Ammon's horn (tissue), 1 donor: Measurements from ENCODE around the gene ATP1A1.

Source experiments
- DNase-seq: peaks from one replicate; pipeline ENCODE4 v3.0.0-alpha.2; 2016; ENCODE audit warnings: low spot score

Gene ATP1A1

DNA sequence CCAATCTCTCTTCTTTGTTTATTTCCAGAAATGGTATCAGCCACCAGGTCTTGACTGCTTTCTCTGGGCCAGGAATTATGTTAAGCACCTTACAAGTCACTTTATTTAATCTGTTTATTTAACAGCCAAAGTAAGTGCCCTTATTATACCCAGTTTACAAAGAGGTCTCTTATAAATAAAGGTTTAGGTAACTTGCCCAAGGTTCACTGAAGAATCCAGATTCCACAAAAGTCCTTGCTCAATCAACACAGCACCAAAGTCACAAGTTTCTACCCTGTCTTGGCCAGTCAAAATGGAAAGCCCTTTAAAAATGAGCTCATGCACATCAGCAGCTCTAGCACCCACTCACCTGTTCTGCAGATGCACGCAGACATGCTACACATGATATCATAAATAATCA is 28.0 kb upstream of the ATP1A1 start:
- no peak for DNase-seq

DNA sequence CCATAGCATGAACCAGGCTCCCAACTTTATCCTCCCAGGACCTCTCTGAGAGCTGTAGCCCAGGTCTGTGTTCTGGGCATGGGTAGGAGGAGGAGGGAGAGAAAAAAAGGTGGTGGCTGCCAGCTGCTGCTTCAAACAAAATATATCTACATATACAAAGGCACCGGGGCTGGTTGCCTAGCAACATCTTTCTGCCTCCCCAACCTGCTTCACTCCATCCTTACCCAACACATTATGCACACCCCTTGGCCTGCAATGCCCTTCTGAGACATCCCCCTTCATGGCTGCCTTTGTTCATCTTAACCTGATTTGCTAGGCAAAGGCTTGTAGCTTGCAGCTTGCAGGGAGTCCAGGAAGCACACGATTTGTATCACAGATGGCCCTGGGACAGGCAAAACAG is 27.2 kb upstream of the ATP1A1 start:
- DNase-seq: peak; percentile 17

DNA sequence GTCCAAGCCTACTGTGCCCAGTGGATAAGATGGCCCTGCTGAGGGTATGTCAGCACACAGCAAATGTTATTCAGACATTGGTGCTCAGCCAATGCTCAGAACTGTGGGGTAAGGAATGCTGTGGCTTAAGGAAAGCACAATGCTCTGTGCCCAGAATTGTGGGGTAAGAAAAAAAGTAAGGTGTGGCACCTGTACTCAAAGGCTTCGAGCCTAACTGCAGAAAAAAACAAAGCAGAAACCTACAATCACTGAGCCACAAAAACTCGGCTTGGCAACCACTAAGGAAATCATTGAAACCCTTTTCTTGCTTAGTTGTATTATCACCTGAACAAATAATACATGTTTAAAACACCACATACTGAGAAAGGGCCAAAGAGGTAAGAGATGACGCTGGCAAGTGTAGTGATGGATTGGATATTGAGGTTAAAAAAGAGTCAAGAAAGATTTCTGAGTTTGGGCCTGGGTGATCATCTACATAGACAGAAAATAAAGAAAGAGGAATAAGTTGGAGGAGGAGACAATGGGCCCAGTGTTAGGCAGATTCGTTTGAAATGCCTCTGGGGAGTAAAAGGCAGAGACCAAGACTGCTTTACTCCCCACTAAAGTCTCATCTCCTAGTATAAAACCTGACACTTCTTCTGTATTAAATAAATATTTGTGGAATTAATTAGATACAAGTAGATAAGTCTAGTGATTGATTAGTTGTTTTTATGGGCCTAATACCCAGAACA is 25.9 kb upstream of the ATP1A1 start:
- no peak for DNase-seq

DNA sequence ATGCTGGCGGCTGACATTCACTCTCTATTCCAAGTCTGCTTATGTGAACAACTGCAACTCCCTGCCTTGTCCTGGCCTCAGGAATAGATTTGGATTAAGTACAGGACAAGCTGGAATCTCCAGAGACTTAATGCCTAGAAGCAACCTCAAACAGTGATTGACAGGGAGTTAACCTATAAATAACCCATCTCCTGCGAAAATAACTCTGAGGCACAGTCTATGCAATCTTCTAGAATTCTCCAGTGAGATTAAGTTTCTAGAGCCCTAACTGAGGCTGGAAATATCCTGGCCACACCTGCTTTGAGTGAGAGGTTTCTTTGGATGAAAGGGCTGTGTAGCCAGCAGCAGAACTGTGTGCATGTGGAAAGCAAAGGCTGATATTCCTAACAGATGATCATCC is 25.3 kb upstream of the ATP1A1 start:
- no peak for DNase-seq

DNA sequence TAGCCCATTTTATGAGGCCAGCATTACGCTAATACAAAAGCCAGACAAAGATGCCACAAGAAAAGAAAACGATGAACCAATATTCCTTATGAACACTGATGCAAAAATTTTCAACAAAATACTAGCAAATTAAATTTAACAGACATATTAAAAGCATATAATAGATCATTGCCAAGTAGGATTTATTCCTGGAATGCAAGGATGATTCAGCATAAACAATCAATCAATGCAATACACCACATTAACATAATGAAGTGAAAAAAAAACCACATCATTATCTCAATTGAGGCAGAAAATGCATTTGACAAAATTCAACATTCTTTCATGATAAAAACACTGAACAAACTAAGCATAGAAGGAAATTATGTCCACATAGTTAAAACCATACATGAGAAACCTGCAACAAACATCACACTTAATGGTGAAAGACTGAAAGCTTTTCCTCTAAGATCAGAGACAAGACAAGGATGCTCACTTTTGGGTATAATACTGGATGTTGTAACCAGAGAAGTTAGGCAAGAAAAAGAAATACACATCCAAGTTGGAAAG is 22.9 kb upstream of the ATP1A1 start:
- DNase-seq: no peak

DNA sequence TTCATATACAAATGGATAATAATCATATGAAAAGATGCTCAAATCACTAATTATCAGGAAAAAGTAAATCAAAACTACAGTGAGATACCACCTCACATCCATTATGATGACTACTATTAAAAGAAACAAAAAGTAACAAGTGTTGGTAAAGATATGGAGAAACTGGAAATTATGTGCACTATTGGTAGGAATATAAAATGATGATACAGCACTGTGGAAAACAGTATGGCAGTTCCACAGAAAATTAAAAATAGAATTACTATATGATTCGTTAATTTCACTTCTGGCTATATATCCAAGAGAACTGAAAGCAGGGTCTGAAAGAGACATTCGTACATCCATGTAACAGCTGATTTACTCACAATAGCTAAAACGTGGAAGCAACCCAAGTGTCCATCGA is 21.1 kb upstream of the ATP1A1 start:
- DNase-seq: no peak

DNA sequence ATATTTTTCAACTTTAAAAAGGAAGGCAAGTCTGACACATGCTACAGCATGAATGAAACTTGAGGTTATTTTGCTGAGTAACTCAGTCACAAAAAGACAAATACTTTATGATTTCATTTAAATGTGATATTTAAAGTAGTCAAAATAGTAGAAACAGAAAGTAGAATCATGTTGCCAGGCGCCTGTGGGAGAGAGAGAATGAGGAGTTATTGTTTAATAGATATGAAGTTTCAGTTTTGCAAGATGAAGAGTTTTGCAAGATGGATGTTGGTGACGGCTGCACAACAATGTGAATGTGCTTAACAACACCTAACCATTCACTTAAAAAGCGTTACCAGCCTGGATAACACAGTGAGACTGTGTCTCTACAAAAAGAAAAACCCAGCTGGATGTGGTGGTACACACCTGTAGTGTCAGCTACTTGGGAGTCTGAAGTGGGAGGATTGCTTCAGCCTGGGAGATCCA is 20.7 kb upstream of the ATP1A1 start:
- no peak for DNase-seq

DNA sequence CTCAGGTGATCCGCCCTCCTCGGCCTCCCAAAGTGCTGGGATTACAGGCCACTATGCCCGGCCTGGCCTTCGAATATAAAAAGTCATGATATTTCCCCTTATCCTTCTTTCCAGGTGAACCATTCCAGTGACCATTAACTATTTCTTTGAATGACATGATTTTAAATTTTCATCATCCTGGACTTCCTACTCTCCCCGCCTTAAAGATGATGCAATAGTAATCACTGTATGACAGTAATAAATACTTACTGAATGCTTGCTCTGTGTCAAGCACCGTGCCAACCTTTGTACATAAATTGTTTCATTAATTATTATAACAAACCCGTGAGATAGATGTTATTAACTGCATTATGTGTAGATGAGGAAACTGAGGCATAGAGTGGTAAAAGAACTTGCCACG is 19.9 kb upstream of the ATP1A1 start:
- DNase-seq: no peak

DNA sequence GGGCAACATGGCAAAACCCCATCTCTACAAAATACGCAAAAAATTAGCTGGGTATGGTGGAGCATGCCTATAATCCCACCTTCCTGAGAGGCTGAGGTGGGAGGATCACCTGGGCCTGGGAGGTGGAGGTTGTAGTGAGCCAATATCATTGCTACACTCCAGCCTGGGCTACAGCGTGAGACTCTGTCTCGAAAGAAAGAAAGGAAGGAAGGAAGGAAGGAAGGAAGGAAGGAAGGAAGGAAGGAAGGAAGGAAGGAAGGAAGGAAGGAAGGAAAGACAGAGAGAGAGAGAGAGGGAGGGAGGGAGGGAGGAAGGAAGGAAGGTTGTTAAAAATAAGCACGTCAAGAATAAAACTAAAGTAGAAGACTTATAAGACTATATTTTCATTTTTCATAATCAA is 17.0 kb upstream of the ATP1A1 start:
- no peak for DNase-seq

DNA sequence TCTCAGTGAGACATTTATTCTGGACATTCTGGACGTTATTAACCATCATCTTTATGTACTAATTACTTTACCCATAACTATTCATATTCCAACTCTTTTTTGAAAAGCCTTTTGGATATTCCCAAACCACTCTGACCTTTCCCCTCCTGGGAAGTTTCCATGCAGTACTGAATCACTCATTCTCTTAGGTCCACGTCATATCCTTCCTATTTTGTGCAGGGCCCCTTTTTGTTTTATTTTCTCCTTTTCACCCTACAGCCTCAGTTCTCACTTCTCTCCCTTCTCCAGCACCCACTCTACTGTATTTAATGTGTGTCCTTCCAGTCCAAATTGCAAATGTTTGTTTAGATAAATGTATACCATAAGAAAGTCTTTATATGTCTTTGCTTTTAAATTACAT is 16.4 kb upstream of the ATP1A1 start:
- no peak for DNase-seq

DNA sequence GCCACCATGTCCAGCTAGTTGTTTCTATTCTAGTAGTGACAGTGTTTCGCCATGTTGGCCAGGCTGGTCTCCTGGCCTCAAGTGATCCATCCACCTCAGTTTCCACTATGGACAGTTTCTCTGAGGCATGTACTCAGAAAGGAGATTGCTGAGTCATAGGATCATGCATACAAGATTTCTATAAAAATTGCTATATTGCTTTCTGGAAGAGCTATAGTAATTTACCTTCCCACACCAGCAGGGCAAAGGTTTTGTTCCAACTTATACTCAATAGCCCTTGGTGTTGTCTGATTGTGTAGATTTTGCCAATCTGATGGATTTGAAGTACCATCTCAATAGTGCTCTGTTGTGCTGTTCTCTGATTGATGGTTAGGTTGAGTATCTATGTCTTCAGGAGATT is 15.6 kb upstream of the ATP1A1 start:
- DNase-seq: no peak

DNA sequence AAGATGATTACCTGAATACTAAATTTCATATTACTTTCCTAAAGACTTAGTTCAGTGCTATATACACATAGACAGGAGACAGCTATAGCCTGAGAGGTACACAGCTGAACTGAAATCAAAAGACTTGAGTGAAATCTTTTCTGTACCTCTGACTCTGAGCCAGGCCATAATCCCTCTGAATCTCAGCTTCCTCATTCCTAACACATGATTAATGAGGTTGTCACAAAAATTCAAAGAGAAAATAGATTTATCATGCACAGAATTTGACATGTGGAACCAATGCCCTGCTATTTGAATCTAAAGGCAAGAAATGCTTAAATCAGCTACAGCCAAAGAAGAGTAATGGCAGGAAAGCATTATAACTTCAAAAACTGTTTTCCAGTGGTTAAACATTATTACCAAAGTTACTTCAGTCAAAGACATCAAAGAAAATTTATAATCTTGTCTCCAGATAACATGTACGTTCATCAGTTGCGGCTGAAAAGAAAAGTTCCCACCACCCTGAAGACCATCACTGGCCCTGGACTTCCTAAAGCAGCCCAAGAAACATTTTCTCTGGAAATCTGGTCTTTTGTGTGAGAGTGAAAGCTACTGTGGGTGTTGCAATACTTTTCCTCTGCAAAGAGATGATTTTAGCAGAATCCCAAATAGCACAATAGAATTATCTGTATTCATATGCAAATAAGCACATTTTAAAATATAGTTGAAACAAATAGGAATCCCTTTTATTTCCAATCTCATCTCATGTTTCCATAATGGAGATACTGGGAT is 13.8 kb upstream of the ATP1A1 start:
- no peak for DNase-seq

DNA sequence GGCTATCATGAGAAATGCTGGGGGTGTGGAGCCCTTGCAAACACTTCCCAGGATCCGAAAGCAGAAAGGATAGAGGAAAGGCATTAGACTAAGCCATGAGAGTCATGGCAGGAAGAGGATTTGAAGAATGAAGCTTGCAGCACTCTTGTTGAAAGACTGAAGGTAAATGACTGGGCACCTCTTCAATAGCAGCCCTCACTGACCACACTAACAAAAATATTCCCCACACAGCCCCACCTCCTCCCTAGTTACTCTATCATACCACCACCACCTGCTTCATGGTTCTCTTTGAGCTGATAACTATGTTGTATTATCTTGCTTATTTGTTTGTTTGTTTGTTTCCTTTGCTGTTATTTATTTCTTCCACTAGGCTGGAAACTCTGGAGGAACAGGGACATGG is 13.2 kb upstream of the ATP1A1 start:
- DNase-seq: no peak

DNA sequence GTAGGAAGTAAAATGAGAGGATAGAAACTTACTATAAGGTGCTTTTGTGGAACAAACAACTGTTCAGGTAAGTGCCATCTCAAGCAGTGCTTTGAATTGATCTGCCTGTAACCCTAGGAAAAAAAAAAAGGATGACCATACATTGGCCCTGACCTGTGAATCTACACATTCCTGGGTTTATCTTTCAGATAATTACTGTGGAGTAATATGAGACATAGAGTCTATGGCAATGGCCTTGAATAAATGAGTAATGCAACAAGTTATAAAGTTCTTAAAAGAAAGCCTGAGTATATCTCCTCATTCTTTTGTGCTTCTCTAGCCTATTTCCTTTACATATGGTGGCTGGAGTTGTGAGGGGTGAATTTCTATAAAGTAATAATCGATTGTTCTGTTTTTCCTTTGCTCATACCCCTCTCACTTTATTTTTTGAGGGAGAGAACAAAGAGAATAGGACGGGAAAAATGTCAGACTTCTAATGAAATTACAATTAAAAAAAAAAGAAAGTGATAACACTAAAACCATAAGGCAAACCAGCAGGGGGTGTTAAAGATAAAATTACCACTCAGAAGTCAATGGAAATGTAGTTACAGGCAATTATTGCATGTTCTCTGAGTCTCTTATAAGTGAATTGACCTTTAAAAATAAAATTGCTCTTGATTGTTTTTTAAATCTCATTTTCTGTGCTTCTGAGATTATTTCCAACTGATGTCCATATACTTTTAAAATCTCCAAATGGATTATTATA is 12.4 kb upstream of the ATP1A1 start:
- DNase-seq: no peak

DNA sequence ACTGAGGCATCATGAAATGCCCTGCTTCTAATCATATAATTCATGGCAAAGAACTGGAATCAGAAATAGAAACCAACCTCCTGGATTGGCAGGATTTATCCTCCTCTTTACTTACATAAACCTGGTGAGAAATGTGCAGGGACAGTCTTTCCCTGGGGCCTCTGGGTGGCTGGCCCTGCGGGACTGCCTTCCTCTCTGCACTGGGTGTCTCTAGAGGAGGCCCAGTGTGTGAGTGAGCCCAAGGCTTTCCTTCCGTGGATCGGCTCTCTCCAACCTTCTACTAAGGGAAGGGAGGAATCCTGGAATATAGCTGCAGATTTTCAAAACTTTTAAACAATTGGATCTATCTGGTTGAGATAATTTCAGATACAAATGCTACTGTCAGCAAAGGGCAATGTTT is 11.4 kb upstream of the ATP1A1 start:
- DNase-seq: no peak

DNA sequence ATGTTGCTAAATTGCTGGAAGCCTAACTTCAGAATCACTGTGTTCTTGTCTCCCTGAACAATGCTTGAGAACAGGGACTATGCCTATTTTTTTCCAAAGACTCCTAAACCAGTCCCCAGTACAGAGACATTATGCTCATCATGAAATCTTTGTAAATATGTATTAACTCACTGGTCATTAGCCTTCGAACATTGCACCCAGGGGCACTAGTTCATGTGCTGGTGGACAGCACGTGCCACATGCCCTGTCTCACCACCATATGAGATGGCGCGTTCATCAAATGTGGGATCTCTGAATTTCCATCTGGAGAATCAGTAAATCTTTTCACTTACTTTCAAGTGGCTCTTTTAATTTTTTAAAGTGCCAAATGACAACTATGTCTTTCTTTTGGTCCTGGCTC is 11.0 kb upstream of the ATP1A1 start:
- no peak for DNase-seq

DNA sequence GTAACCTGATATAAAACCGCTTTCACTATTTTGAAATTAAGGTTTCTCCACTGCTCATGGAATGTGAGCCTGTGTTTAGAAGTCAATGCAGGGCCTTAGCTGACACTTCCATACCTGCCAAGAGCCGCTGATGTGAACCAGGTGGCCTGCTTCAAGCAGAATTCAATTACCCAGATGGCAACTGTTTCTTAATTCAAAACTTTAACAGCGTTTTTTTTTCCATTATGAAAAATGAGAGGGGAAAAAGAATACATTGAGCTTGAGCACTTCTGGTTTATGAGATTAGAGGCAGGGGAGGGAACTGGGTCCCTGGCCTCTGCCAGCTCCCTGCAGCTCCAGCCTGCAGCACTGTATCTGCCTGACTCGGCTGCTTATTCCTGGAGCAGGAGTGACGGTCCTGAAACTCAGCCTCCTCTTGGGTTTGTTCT is 7.7 kb upstream of the ATP1A1 start:
- DNase-seq: no peak

DNA sequence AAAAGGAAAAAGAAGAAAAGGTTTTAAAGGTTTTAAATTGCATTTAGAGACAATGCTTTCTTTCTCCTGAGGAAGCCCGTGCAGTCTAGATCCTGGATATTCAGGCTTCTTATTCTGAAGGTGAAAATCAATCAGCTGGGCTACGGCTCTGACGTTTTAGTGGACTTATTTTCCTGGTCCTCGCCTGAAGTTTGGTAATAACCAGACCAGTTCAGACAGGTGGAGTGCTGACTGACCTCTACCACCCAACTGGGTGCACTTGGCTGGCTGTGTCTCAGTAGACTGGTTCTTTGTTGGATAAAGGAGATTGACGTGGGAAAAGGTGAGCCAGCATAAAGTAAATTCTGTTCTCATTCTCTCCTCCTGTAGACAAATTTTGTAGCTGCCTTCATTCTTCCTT is 7.2 kb upstream of the ATP1A1 start:
- DNase-seq: no peak

DNA sequence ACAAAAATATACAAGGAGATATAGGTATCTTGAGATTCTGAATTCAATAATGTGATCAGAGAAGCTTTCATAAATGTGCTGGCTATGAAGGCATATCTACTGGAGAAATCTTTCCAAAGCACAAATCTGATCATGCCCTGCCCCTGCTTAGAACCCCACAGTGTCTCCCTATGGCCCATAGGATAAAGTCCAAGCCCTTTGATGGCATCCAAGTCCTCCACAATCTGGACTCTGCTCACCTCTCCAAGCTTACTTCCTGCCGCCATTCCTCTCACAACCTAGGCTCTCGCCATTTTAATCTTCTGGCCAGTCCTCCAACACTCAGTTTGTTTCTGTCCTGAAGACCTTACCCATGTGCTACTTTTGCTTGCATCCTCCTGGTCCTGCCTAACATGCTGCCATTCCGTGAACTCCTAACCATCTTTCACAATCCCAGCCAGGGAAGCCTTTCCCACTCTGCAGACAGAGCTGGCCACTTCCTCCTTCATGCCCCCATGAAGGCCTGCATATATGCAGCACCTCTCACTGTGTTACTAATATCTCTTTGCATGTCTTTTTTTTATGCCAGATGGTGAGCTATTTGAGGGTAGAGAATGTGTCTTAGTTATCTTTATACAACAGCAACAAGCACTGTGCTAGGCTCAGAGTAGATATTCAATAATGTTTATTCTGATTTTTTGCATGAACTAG is 5.6 kb upstream of the ATP1A1 start:
- no peak for DNase-seq

DNA sequence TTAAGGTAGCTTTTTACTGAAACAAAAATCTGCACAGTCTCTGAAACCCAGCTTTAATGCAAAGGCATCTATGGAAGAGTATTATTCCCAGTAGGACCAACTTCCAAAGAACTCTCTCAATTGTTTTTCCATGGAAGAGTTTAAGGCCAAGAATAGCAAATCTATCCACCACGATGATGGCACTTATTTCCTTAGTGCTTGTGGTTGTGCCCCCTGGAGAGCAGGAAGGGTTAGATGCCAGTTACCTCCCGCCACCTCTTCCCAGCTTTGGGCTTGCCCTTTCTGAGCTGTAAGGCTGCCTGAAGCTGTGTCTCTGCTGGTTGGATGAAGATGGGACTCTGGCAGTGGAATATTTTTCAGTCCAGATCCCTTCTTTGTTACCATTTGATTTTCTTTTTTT is 4.8 kb upstream of the ATP1A1 start:
- DNase-seq: no peak

DNA sequence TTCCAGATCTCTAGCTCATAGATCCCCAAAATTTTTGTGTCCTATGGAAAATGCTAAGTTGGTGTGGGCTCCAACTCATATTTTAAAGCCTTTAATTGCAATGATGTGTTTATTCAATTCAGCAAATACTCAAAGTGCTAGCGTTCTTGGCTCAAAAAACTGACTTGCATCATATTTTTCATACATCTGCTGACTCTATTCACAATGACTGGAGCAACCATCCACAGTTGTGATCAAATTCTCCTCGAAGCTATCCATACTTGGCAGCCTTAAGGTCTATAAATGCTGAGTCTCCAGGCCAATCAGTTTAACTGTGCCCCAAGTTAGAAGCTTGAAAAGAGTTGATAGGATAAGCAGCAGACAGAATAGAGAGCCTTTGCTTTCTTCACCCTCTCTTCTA is 2.9 kb upstream of the ATP1A1 start:
- DNase-seq: no peak

DNA sequence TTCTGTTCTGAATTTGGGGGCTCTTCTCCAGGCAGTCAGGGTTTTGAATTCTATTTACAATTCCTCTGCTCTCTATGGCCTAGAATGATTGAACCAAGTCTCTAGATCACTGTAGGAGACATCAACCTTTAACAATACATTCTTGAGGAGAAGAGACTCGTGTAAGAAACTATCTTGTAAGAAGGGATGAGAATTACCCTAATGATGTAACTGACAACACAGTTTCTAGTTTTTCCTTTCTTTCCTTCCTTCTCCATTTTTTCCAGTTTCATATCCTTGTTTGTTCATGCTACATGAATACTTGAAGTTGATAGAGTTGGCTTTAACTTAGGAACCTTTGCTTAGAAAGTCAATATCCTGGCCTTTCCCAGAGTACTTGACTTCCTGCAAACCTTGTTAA is 1.3 kb upstream of the ATP1A1 start:
- DNase-seq: no peak
